ENCODE data around the gene NKPD1.

- TF ChIP-seq CTCF (IDR thresholded peaks at IDR 0.05) (no peak), POLR2A (IDR thresholded peaks at IDR 0.05) (no peak)
Measured at GRCh38 chr19:45135176-45135885, 25.5 kb downstream of the NKPD1 start.
